Astrocyte (in vitro differentiated cells and primary cell): ENCODE measurements around the gene KLHDC10. TPM values are rescaled to one million over a fixed set of nuclear protein-coding genes. Genes with fewer than 3 reads are reported as not detected.

Experiments
- DNase-seq: peaks from one replicate; pipeline ENCODE4 v3.0.0-alpha.2; 2010; ENCODE audit warnings: low read depth
- FAIRE-seq: peaks from 2 replicates; lab custom pipeline; 2011; peaks lifted over from hg19 to GRCh38; lab: Jason Lieb, UNC
- H2AFZ ChIP-seq: 2 replicates; pipeline ENCODE4 v1.6.0; 2012; ENCODE audit warnings: low read depth, low read length, inconsistent platforms
- H3K27ac ChIP-seq: 2 replicates; pipeline ENCODE4 v1.5.1; 2011; ENCODE audit warnings: low read depth, low read length, inconsistent platforms
- H3K27me3 ChIP-seq: 2 replicates; pipeline ENCODE4 v1.6.0; 2011; ENCODE audit warnings: low read length, inconsistent platforms; ENCODE audit not compliant: insufficient read depth
- H3K36me3 ChIP-seq: 2 replicates; pipeline ENCODE4 v1.5.1; 2011; ENCODE audit warnings: low read length, inconsistent platforms; ENCODE audit not compliant: insufficient read depth
- H3K4me1 ChIP-seq: 2 replicates; pipeline ENCODE4 v1.5.1; 2011; ENCODE audit warnings: low read length, inconsistent platforms; ENCODE audit not compliant: insufficient read depth
- H3K4me2 ChIP-seq: 2 replicates; pipeline ENCODE4 v1.6.0; 2012; ENCODE audit warnings: low read length, inconsistent platforms
- H3K4me3 ChIP-seq: 2 replicates; pipeline ENCODE4 v1.5.1; 2011; ENCODE audit warnings: low read depth, mild to moderate bottlenecking, low read length, inconsistent platforms; ENCODE audit not compliant: insufficient read depth
- H3K79me2 ChIP-seq: 2 replicates; pipeline ENCODE4 v1.6.0; 2012; ENCODE audit warnings: mild to moderate bottlenecking, low read length, inconsistent platforms; ENCODE audit not compliant: insufficient read depth
- H3K9ac ChIP-seq: 2 replicates; pipeline ENCODE4 v1.6.0; 2012; ENCODE audit warnings: mild to moderate bottlenecking, low read length, inconsistent platforms
- H3K9me3 ChIP-seq: 2 replicates; pipeline ENCODE4 v1.5.1; 2012; ENCODE audit warnings: low read depth, mild to moderate bottlenecking, low read length, inconsistent platforms; ENCODE audit not compliant: insufficient read depth
- H4K20me1 ChIP-seq: 2 replicates; pipeline ENCODE4 v1.6.0; 2012; ENCODE audit warnings: low read length, inconsistent platforms; ENCODE audit not compliant: insufficient read depth
- H3K27ac Mint-ChIP-seq: one replicate; pipeline ENCODE4 v1.8.0; 2021; ENCODE audit warnings: mild to moderate bottlenecking, mixed read lengths; ENCODE audit not compliant: unreplicated experiment
- H3K27me3 Mint-ChIP-seq: one replicate; pipeline ENCODE4 v1.8.0; 2021; ENCODE audit warnings: low read depth, mixed read lengths; ENCODE audit not compliant: unreplicated experiment
- H3K36me3 Mint-ChIP-seq: one replicate; pipeline ENCODE4 v1.8.0; 2021; ENCODE audit warnings: low read depth, mixed read lengths; ENCODE audit not compliant: unreplicated experiment
- H3K4me1 Mint-ChIP-seq: one replicate; pipeline ENCODE4 v1.8.0; 2021; ENCODE audit warnings: low read depth, mixed read lengths; ENCODE audit not compliant: unreplicated experiment
- H3K4me3 Mint-ChIP-seq: one replicate; pipeline ENCODE4 v1.8.0; 2021; ENCODE audit warnings: mild to moderate bottlenecking, moderate library complexity, mixed read lengths; ENCODE audit not compliant: unreplicated experiment
- H3K9me3 Mint-ChIP-seq: one replicate; pipeline ENCODE4 v1.8.0; 2021; ENCODE audit warnings: mild to moderate bottlenecking, mixed read lengths; ENCODE audit not compliant: unreplicated experiment
- CTCF ChIP-seq: IDR thresholded peaks from 2 replicates; pipeline ENCODE4 v1.5.1; 2011; ENCODE audit warnings: low read depth, mild to moderate bottlenecking, inconsistent platforms, low read length, moderate library complexity; ENCODE audit not compliant: insufficient read depth
- EZH2 ChIP-seq: IDR thresholded peaks from 2 replicates; pipeline ENCODE4 v1.6.1; 2012; ENCODE audit warnings: mild to moderate bottlenecking, low read length, inconsistent platforms; ENCODE audit not compliant: insufficient read depth
- total RNA-seq: library from RNA; stranded (reverse); gene quantifications from 2 replicates; pipeline ENCODE4 v1.2.1, GENCODE V29; 2021

The KLHDC10 gene
- total RNA-seq, 1 donor from 2014 or later = 33.2 TPM

GRCh38 chr7:130091999-130092398 lies 21.7 kb downstream of the KLHDC10 start:
- peaks cover 64% of the 10 kb centered on the region for H3K79me2 ChIP-seq
- no peaks in the 10 kb centered on the region for H3K36me3 ChIP-seq
- H3K4me2 ChIP-seq = no peak overlapping the region
- no peak overlapping the region for H2AFZ ChIP-seq
- Mint-ChIP-seq H3K4me1 (peaks cover 6% of the 10 kb centered on the region), H3K27ac (no peak overlapping the region), H3K36me3 (no peaks in the 10 kb centered on the region), H3K4me3 (no peak overlapping the region), H3K27me3 (no peaks in the 10 kb centered on the region), H3K9me3 (no peaks in the 10 kb centered on the region)
- H3K27ac ChIP-seq = no peak overlapping the region
- FAIRE-seq (no peak), DNase-seq (no peak)
- no peak for TF ChIP-seq CTCF
- no peak for TF ChIP-seq EZH2
- H3K4me3 ChIP-seq = no peak overlapping the region
- peaks cover 3% of the 10 kb centered on the region for H3K4me1 ChIP-seq
- peaks cover 46% of the 10 kb centered on the region for H4K20me1 ChIP-seq
- H3K27me3 ChIP-seq = no peaks in the 10 kb centered on the region
- H3K9me3 ChIP-seq = no peaks in the 10 kb centered on the region
- H3K9ac ChIP-seq = no peak overlapping the region

- Mint-ChIP-seq H3K9me3 (no peaks in the 10 kb centered on the region), H3K4me3 (no peak overlapping the region), H3K27me3 (no peaks in the 10 kb centered on the region), H3K27ac (no peak overlapping the region), H3K4me1 (peaks cover 2% of the 10 kb centered on the region), H3K36me3 (no peaks in the 10 kb centered on the region)
- H3K4me2 ChIP-seq = no peak overlapping the region
- TF ChIP-seq CTCF (no peak), EZH2 (no peak)
- H3K27ac ChIP-seq = no peak overlapping the region
- H3K9me3 ChIP-seq = no peaks in the 10 kb centered on the region
- H2AFZ ChIP-seq = no peak overlapping the region
- H3K4me1 ChIP-seq = no peaks in the 10 kb centered on the region
- no peaks in the 10 kb centered on the region for H3K27me3 ChIP-seq
- no peaks in the 10 kb centered on the region for H3K36me3 ChIP-seq
- FAIRE-seq (no peak), DNase-seq (no peak)
- no peak overlapping the region for H3K9ac ChIP-seq
- peaks cover 63% of the 10 kb centered on the region for H3K79me2 ChIP-seq
- no peak overlapping the region for H3K4me3 ChIP-seq
- H4K20me1 ChIP-seq = peaks cover 40% of the 10 kb centered on the region
Observed at GRCh38 chr7:130092598-130092997, 22.3 kb downstream of the KLHDC10 start.

GRCh38 chr7:130095812-130096211 lies 25.5 kb downstream of the KLHDC10 start:
- Histone ChIP-seq H3K27me3 (no peaks in the 10 kb centered on the region), H2AFZ (no peak overlapping the region), H3K4me1 (no peaks in the 10 kb centered on the region), H3K4me2 (no peak overlapping the region), H3K9me3 (no peaks in the 10 kb centered on the region), H3K79me2 (peaks cover 43% of the 10 kb centered on the region), H3K4me3 (no peak overlapping the region), H4K20me1 (peaks cover 23% of the 10 kb centered on the region), H3K27ac (no peak overlapping the region), H3K36me3 (no peaks in the 10 kb centered on the region), H3K9ac (no peak overlapping the region)
- Mint-ChIP-seq H3K36me3 (peaks cover 6% of the 10 kb centered on the region), H3K4me3 (no peak overlapping the region), H3K9me3 (no peaks in the 10 kb centered on the region), H3K27ac (no peak overlapping the region), H3K4me1 (peaks cover 2% of the 10 kb centered on the region), H3K27me3 (no peaks in the 10 kb centered on the region)
- TF ChIP-seq CTCF (no peak), EZH2 (no peak)
- DNase-seq (peak; percentile 34), FAIRE-seq (no peak)
